CD4-positive, alpha-beta T cell (primary cell): ENCODE results near the gene MCC. TPM values are rescaled to one million over a fixed set of nuclear protein-coding genes. Genes with fewer than 3 reads are reported as not detected.

Experiments
- ATAC-seq: fragments of 200-7000 bp; cut with Tn5 transposase; one replicate; pipeline ENCODE4 v1.10.0; 2022; ENCODE audit warnings: mild to moderate bottlenecking; ENCODE audit not compliant: poor library complexity
- CTCF ChIA-PET: fragments of 350-600 bp; sonication (Branson Sonifier 250); formaldehyde crosslinking; loops from one replicate; lab custom pipeline; 2021; ENCODE audit warnings: antibody characterized with exemption, inconsistent platforms; lab: Charles Lee
- POLR2A ChIA-PET: fragments of 350-600 bp; sonication (Branson Sonifier 250); formaldehyde crosslinking; loops from one replicate; lab custom pipeline; 2021; ENCODE audit warnings: antibody characterized with exemption, inconsistent platforms; lab: Charles Lee
- DNase-seq, 14 experiments: peaks; one replicate each; pipeline ENCODE4 v3.0.0-alpha.2; 2013 to 2020; ENCODE audit warnings: mixed read lengths in 2 of 14
- H3K27ac ChIP-seq, 2 donors: one replicate each; pipeline versions ENCODE4 v1.5.1 to v1.7.0; 2013; ENCODE audit warnings: low read length in 2 of 2, low read depth in 1 of 2, mild to moderate bottlenecking in 1 of 2
- H3K27me3 ChIP-seq, 2 experiments: 1 replicate in 1 of 2; 2 replicates in 1 of 2; pipeline versions ENCODE4 v1.6.1 to v1.7.0; 2013; ENCODE audit warnings: low read length in 2 of 2, control low read depth in 1 of 2, mild to moderate bottlenecking in 1 of 2, moderate library complexity in 1 of 2; ENCODE audit not compliant: insufficient read depth in 2 of 2, control insufficient read depth in 1 of 2
- H3K36me3 ChIP-seq: one replicate; pipeline ENCODE4 v1.6.1; 2013; ENCODE audit warnings: low read length, control low read depth; ENCODE audit not compliant: insufficient read depth
- H3K4me1 ChIP-seq: one replicate; pipeline ENCODE4 v1.6.1; 2013; ENCODE audit warnings: low read length, control low read depth; ENCODE audit not compliant: insufficient read depth
- H3K4me3 ChIP-seq: one replicate; pipeline ENCODE4 v1.5.1; 2013; ENCODE audit warnings: mild to moderate bottlenecking, low read length, moderate library complexity
- H3K9me3 ChIP-seq, 2 experiments: 1 replicate in 1 of 2; 2 replicates in 1 of 2; pipeline versions ENCODE4 v1.6.1 to v1.7.0; 2013; ENCODE audit warnings: low read length in 2 of 2, mild to moderate bottlenecking in 2 of 2, control low read depth in 1 of 2, moderate library complexity in 1 of 2; ENCODE audit not compliant: control insufficient read depth in 1 of 2, insufficient read depth in 1 of 2
- H3K27ac Mint-ChIP-seq: one replicate; pipeline ENCODE4 v1.8.0; 2020; ENCODE audit warnings: mixed read lengths
- H3K27me3 Mint-ChIP-seq: one replicate; pipeline ENCODE4 v1.8.0; 2021; ENCODE audit warnings: mixed read lengths
- H3K36me3 Mint-ChIP-seq: one replicate; pipeline ENCODE4 v1.8.0; 2021; ENCODE audit warnings: low read depth, mixed read lengths
- H3K4me1 Mint-ChIP-seq: one replicate; pipeline ENCODE4 v1.8.0; 2021; ENCODE audit warnings: low read depth, mixed read lengths
- H3K4me3 Mint-ChIP-seq: one replicate; pipeline ENCODE4 v1.8.0; 2020; ENCODE audit warnings: mild to moderate bottlenecking, mixed read lengths
- H3K9me3 Mint-ChIP-seq: one replicate; pipeline ENCODE4 v1.8.0; 2020; ENCODE audit warnings: mixed read lengths
- intact Hi-C, 2 experiments: fragments of 100-400 bp; cut with DNase I in 1 of 2; cut with micrococcal nuclease in 1 of 2; formaldehyde crosslinking; loops; one replicate each; pipeline versions ENCODE4 v1.15.1 to v1.9.0; 2023 to 2025; cut with DNase I, micrococcal nuclease
- total RNA-seq, 174 experiments: library from RNA in 2 of 174; stranded (reverse) in 2 of 174; gene quantifications; one replicate each; pipeline ENCODE4 v1.2.3 and lab custom pipeline; 2021 to 2026
- TF ChIP-seq, protein P1 (sequence below): fragments of 200-600 bp; IDR thresholded peaks from one replicate; pipeline ENCODE4 v1.8.0; 2022; ENCODE audit warnings: antibody characterized with exemption, mild to moderate bottlenecking

MCC gene
- total RNA-seq, 2 experiments from 2014 or later, result 3.2 to 3.3 TPM

DNA sequence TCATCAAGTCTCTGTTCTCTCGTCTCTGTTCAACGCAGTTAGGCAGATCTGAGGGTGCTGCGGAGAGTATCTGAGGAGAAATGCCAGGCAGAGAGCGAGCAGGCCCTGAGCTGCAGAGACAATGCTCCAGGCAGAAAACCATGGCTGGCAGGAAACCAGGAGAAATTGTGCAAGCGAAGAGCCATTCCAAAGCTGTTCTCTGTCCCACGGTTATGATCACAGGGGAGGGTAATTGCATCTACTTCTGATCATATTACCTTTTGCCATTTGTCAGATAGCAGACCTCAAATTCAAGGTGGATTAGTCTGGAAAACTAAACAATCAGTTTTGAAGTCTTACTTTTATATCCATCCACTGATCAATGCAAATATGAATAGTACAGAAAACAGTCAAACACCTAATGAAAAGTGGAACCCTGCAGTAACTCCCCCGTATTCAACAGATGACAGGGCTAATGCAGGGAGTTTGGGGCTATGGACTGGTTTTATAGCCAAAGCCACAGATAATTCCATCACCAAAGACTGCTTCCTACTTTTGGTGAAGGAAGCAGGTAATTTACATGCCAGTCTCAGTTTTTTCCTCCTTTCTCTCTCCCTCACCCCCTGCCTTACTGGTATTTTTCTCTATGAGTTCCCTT, 283.6 kb downstream of the MCC start:
- no peak for ATAC-seq
- H3K4me1 Mint-ChIP-seq, result no peaks in the 10 kb centered on the region
- H3K27ac Mint-ChIP-seq, result no peak overlapping the region
- H3K27me3 ChIP-seq, result no peaks in the 10 kb centered on the region
- DNase-seq, result no peak
- H3K9me3 ChIP-seq, result no peaks in the 10 kb centered on the region
- H3K36me3 Mint-ChIP-seq, result no peaks in the 10 kb centered on the region
- ChIA-PET CTCF (no interaction called here), POLR2A (no interaction called here)
- no peak overlapping the region for H3K4me3 Mint-ChIP-seq
- no peaks in the 10 kb centered on the region for H3K9me3 Mint-ChIP-seq
- H3K27ac ChIP-seq, result no peak overlapping the region
- H3K4me1 ChIP-seq, result no peaks in the 10 kb centered on the region
- H3K27me3 Mint-ChIP-seq, result no peaks in the 10 kb centered on the region
- no peak overlapping the region for H3K4me3 ChIP-seq
- no peaks in the 10 kb centered on the region for H3K36me3 ChIP-seq
- TF ChIP-seq, protein P1, sequence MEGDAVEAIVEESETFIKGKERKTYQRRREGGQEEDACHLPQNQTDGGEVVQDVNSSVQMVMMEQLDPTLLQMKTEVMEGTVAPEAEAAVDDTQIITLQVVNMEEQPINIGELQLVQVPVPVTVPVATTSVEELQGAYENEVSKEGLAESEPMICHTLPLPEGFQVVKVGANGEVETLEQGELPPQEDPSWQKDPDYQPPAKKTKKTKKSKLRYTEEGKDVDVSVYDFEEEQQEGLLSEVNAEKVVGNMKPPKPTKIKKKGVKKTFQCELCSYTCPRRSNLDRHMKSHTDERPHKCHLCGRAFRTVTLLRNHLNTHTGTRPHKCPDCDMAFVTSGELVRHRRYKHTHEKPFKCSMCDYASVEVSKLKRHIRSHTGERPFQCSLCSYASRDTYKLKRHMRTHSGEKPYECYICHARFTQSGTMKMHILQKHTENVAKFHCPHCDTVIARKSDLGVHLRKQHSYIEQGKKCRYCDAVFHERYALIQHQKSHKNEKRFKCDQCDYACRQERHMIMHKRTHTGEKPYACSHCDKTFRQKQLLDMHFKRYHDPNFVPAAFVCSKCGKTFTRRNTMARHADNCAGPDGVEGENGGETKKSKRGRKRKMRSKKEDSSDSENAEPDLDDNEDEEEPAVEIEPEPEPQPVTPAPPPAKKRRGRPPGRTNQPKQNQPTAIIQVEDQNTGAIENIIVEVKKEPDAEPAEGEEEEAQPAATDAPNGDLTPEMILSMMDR, result no peak
- intact Hi-C loops, result no loop called here

DNA sequence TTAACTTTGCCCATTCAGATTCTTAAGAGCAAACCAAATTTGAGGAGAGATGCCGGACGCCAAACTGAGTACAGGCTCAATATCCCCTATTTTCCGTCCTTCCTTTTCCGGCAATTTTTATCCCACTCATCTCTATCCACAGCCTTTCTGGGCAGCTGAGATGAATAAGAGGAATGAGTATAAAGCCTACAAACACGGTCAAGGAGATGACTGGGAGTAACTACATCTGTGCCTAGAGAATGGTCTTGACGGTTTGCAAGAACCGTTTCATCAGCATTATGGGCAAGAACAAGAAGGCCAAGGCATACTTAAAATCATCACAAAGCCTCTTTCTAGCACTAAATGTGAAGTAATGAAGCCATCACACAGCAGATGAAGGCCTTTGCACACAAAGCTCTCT, 284.3 kb downstream of the MCC start:
- no peaks in the 10 kb centered on the region for H3K9me3 Mint-ChIP-seq
- ATAC-seq (no peak), DNase-seq (no peak)
- POLR2A ChIA-PET, result no interaction called here
- no peak overlapping the region for H3K4me3 ChIP-seq
- intact Hi-C loops, result no loop called here
- H3K27ac ChIP-seq, result no peak overlapping the region
- no peak overlapping the region for H3K4me3 Mint-ChIP-seq
- H3K36me3 ChIP-seq, result no peaks in the 10 kb centered on the region
- CTCF ChIA-PET, result no interaction called here
- H3K27me3 Mint-ChIP-seq, result no peaks in the 10 kb centered on the region
- H3K9me3 ChIP-seq, result no peaks in the 10 kb centered on the region
- no peaks in the 10 kb centered on the region for H3K4me1 Mint-ChIP-seq
- no peak overlapping the region for H3K27ac Mint-ChIP-seq
- TF ChIP-seq, protein P1, result no peak
- H3K4me1 ChIP-seq, result no peaks in the 10 kb centered on the region
- H3K36me3 Mint-ChIP-seq, result no peaks in the 10 kb centered on the region
- no peaks in the 10 kb centered on the region for H3K27me3 ChIP-seq

DNA sequence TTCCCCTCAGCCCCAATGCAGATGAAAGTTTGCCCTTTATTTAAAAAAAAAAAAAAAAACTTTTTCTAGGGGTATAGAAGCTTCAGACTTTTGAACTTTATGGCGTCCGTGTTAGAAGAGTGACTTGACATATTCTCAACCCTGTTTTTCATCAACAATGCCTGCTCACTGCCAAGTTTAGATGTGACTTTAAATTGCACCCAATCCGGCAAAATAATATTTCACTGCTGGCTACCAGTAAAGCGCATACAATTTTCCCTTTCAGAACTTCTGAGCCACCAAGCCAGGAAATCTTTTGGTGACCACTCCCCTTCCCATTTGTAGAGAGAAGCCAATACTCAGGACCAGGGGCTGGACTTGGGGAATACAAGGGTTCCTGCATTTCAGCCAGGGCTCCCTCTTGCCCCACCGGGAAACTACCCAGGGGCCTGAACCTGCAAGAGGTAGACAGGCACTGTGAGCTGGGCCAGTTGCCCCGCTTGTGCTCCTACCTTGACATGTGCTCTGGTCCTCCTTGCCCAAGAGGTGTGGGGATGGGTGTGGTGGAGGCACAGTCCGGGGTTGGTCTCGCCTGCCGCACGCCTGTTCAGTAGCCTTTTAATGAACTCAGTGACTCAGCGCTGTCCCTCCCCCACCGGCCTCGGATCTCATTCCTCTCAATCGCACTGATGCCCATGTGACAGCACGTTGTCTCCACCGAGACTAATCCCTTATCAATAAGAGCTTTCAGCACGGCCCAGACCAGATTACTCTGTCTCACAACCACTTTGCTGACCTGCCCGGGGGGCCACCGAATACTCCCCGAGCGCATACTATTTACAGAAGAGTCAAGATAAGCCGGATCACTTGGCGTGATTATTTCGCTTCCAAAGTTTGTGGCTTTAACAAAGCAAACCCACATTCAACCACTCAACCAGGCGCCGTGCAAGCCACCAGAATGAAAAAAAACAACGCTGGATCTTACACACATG, 285.2 kb downstream of the MCC start:
- POLR2A ChIA-PET, result no interaction called here
- Mint-ChIP-seq H3K27ac (no peak overlapping the region), H3K4me3 (no peak overlapping the region)

More for the DNA sequence above, 285.2 kb downstream of the MCC start:
- no peaks in the 10 kb centered on the region for H3K36me3 ChIP-seq
- H3K4me1 Mint-ChIP-seq, result no peaks in the 10 kb centered on the region
- no peaks in the 10 kb centered on the region for H3K4me1 ChIP-seq
- H3K4me3 ChIP-seq, result no peak overlapping the region
- H3K27me3 ChIP-seq, result no peaks in the 10 kb centered on the region
- intact Hi-C loops, result no loop called here
- DNase-seq (no peak), ATAC-seq (no peak)
- H3K36me3 Mint-ChIP-seq, result no peaks in the 10 kb centered on the region
- no peak overlapping the region for H3K27ac ChIP-seq
- CTCF ChIA-PET, result no interaction called here
- H3K9me3 Mint-ChIP-seq, result no peaks in the 10 kb centered on the region
- TF ChIP-seq, protein P1, result no peak
- H3K9me3 ChIP-seq, result no peaks in the 10 kb centered on the region
- H3K27me3 Mint-ChIP-seq, result no peaks in the 10 kb centered on the region
